ENCODE results near the gene SCARF2.
"Not testable (repeated sequence)": the region's sequence is repeated elsewhere in the genome, so short reads cannot be mapped to it uniquely, and the experiment has no call there.

Gene SCARF2

DNA sequence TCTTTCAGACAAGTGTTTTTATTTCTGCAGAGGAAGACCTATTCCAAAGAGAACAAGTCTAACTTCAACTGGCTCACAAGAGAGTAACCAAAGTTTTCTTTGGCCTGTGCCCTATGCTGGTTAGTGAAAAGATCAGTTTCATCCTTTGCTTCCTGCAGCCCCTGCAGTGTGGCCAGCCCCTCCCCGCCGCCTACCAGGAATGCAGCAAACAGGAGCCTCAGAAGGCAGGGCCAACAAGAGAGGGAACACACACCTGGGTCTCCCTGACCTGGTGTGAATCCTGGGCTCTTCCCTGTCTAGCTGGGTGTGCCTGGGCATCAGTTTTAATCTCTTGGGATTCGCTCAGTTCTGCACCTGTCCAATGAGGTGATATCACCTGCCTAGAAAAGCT is 21.5 kb upstream of the SCARF2 start:
- no peak for DNase-seq

DNA sequence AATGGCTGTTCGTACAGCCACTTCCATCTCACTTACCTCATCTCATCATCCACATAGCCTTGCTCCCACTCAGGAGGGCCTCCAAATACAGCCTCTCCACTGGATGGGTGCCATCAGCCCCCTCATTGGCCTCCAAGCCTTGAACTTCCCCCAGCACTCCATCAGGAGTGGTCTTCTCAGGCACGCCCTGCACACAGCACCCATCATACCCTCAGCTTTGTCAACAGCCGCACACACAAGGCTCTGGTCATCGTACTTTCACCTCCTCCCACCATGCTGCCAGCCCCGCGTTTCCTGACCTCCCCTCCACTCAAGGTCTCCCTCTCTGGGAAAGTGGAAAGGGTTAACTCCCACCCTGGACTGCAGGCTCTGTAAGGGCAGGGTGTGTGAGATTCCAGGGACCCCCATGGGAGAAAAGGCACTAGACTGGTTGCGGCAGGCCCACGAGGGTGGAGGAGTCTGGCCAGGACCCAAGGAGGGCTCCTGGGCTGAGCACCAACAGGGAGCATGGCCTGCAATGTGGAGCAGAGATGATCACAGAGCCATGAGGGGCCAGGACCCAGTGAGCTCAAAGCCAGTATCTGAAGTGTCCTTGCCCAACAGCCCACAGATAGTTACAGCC is 21.0 kb upstream of the SCARF2 start:
- DNase-seq, result no peak

DNA sequence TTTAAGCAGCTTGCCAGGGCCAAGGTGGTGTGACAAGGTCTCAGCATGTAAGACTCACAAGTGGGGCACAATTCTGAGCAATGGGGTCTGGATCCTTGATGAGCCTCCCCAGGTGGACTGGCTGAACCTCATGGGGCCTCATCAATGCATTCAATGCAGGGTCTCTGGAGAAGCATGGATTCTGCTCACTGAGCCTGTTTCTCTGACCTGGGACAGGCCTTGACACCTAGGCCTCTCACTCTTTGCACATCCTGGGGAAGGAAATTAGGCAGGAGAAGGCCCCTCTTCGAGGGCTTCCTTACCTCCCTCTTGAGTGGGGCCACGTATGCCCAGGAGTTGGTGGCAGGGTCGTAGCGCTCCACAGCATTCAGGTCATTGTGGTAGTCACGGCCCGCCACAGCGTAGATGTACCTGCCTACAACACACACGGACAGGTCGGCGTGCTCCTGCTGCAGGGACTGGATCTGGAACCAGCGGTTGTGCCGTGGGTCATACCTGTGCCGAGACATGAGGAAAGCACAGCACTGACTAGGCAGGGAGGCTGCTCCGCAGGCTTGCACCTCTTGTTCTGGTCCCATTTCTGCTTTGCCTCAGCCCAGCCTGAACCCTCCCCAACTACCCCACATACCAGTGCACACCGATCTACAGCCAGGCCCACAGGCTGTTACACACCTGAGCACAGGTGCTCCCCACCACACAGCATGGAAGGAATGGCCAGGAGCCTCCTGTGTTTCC is 20.0 kb upstream of the SCARF2 start:
- no peak for DNase-seq

DNA sequence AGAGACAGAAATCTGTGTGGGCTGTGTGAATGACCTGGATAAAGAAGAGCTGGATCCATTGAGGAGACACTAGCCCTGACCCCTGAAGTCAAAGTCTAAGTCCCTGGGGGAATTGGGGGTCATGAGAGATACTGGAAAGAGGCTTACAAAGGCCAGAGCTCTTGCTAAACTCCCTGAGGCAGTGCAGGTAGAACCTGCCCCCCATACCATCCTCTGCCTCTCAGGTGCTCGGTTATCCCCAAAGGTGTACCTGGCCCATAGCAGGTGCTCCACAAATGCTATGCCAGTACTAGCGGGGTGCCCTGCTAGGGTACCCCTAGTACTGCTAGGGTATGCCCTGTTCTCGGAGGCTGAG is 19.1 kb upstream of the SCARF2 start:
- no peak for DNase-seq

DNA sequence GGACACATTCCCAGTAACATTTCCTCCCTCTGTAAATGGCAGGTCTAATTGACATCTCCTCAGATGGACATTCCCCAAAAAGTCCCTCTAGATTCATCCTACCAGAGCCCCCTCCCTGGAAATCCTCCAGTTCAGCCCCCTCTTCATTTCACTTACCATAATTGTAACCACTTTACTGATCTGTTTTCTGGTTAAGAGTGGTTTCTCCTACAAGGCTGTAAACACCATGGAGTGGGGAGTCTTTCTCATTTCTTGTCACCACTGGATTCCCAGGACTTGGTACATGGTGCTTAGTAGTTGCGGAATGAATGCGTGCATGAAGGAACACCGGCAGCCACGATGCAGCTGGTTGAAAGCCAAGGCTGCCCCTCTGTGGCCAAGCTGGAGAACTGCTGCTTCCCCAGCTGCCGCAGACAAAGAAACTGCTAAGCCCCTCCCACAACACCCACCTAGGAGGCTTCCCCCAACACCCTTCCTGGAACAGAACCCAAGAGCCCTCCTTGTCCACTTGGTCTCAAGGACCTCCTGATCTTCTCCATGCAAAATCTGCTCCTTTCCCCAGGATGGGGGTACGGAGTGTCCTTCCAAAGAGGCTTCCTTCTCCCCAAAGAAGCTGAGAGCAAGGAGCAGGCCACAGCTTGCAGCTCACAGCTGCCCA is 18.6 kb upstream of the SCARF2 start:
- DNase-seq, result peak; percentile 54

DNA sequence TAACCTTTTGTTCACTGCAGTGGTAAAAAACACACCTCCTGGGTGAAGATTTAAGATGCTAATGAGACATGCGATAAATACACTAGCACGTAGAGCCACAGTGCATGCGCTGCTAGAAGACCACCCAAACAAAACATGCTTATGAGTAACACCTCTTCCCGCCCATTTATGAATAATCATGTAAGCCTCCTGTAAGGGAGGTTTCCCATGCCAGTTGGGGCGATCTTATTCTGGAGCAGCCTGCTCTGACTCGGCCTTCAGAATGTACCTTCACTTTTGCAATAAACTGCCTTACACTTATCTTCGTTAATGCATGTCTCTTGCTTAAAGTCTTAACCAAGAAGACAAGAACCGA is 18.1 kb upstream of the SCARF2 start:
- no peak for DNase-seq

DNA sequence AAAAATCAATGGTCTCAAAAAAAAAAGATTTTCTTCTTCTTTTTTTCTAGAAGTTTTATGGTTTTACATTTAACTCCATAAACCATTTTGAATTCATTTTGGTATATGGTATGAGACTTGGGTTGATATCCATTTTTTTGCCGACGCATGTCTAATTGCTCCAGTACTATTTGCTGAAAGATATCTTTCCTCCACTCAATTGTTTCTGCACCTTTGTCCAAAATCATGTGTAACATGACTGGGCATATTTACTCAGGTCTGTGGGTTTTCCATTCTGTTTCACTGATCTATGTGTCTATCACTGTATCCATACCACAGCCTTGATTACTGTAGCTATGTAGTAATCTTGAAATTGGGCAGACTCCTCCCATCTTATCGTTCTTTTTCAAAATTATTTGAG is 15.6 kb upstream of the SCARF2 start:
- no peak for DNase-seq

DNA sequence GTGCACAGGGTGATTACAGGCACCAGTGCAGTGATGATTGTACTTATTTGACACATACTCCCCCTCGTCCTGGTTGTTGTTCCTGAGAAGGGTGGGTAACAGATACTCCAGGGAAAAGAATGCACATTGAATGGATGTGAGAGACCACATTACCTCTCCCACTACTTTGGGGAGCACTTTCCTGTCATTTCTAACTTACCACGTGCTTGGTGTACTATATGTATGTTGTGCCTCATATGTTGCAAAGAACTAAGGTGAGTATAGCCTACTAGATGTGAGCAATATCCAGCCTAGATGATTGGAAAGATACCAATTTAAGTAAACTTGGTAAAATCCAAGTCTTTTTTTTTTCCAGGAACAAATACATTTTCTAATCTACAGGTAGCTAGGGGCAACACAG is 14.3 kb upstream of the SCARF2 start:
- no peak for DNase-seq

DNA sequence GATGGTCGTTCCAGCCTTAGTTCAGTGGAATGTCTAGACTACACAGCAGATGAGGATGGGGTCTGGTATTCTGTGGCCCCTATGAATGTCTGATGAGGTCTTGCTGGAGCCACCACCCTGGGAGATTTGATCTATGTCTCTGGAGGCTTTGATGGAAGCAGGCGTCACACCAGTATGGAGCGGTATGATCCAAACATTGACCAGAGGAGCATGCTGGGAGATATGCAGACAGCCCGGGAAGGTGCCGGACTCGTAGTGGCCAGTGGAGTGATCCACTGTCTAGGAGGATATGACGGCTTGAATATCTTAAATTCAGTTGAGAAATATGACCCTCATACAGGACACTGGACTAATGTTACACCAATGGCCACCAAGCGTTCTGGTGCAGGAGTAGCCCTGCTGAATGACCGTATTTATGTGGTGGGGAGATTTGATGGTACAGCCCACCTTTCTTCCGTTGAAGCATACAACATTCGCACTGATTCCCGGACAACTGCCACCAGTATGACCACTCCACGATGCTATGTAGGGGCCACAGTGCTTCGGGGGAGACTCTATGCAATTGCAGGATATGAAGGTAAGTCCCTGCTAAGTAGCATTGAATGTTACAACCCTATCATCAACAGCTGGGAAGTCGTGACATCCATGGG is 13.6 kb upstream of the SCARF2 start:
- DNase-seq, result not testable (repeated sequence)

DNA sequence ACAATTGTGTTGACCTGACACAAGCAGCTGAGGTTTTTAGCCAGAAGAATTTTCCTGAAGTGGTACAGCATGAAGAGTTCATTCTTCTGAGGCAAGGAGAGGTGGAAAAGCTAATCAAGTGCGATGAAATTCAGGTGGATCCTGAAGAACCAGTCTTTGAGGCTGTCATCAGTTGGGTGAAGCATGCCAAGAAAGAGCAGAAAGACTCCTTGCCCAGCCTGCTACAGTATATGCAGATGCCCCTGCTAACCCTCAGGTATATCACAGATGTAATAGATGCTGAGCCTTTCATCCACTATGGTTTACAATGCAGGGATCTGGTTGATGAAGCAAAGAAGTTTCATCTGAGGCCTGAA is 12.9 kb upstream of the SCARF2 start:
- DNase-seq, result no peak

DNA sequence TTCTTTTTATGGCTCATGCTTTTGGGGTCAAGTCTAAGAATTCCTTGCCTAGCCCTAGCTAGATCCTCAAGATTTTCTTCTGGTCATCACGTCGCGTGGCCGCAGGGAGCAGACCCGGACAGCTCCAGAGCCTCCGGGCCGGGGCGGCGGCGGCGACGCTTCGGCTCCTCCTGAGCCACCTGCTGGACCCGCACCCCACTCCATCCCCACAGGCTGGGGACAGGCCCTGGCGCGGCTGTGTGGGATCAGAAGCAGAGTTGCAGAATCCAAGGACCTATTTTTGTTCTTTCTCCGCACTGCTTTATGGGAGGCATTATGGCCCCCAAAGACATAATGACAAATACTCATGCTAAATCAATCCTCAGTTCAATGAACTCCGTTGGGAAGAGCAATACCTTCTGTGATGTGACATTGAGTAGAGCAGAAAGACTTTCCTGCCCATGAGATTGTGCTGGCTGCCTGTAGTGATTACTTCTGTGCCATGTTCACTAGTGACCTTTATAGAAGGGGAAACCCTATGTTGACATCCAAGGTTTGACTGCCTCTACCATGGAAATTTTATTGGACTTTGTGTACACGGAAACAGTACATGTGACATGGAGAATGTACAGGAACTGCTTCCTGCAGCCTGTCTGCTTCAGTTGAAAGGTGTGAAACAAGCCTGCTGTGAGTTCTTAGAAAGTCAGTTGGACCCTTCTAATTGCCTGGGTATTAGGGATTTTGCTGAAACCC is 12.4 kb upstream of the SCARF2 start:
- no peak for DNase-seq

DNA sequence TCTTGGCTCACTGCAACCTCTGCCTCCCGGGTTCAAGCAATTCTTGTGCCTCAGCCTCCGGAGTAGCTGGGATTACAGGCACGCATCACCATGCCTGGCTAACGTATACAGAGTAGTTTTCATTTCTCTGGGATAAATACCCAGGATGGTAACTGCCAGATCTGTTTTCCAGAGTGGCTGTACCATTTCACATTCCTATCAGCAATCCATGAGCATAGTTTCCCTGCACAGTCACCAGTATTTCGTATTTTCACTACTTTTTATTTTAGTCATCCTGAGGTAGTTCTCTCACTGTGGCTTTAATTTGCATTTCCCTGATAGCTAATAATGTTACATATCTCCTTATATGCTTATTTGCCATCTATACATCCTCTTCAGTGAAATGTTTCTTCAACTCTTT is 11.0 kb upstream of the SCARF2 start:
- no peak for DNase-seq

DNA sequence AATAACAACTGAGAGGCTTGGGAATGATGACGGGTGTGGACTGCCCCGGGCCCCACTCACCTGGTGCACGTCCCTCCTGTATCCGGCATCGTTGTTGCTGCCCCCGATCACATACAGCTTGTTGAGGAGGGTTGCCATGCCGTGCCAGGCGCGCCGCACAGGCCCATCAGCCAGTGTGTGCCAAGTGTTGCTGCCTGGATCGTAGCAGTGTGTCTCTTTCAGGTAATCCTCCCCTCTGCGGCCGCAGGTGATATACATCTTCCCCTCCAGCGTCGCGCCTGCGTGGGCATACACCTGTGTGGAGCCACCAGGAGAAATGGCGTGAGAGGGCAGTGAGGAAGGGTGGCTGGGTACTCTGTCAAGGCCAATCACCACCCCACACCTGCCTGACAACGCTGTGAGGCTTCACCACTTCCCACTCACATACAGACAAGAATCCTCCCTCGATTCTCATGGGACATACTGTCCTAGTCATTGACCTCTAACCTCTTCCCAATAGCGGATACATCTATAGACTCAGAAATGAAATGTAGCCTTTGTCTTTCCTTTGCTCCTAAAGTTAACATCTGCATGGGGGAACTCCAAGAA is 8.9 kb upstream of the SCARF2 start:
- no peak for DNase-seq

DNA sequence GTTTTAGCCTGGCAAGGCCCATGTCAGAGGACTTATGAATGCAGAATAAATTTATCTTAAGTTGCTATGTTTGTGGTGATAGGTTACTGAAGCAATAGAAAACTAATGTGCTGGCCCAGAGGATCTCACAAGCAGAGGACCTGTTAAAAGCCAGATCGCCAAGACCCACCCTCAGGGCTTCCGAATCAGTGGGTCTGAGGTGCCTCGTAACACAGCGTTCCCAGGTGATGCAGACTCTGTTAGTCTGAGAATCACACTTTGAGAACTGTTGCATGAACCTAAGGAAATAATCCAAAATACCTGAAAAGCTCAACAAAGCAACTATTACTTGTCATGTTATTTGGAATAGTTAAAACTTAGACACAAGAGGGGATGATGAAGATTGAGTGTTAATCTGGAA is 6.7 kb upstream of the SCARF2 start:
- DNase-seq, result no peak

DNA sequence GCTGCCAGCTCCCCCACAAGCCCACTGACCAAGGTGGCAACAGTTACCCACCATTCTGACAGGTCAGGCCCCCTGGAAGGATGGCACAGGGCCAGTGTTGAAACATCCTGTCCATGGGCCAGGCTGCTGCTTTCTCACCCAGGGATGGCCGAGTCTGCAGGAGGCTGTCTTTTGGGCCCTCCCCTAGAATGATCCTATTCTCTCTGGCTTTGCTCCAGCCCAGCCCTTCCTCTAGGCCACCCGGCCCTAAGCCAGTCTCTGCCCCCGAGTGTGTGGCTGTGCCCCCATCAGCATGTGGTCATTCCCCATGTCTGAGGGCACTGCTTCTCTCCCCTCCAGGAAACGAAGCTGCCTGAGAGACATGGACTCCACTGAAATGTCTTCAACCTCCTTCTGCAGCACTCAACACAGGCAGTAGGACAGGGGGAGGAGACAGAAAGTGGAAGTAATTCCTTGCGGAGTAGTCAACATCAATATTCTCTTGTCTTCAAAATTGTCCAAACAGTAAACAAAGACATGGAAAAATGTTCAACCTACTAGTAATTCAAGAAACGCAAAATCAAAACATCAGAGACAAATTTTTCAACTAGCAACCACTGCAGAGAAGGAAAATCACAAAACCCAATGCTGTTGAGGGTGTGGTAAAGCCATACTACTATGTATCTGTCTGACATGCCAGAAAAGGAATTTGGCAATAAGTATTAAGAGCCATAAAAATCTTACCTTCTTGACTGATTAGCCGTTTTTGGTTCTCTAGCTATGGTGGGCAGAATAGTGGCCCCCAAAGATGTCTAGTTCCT is 5.1 kb upstream of the SCARF2 start:
- no peak for DNase-seq

DNA sequence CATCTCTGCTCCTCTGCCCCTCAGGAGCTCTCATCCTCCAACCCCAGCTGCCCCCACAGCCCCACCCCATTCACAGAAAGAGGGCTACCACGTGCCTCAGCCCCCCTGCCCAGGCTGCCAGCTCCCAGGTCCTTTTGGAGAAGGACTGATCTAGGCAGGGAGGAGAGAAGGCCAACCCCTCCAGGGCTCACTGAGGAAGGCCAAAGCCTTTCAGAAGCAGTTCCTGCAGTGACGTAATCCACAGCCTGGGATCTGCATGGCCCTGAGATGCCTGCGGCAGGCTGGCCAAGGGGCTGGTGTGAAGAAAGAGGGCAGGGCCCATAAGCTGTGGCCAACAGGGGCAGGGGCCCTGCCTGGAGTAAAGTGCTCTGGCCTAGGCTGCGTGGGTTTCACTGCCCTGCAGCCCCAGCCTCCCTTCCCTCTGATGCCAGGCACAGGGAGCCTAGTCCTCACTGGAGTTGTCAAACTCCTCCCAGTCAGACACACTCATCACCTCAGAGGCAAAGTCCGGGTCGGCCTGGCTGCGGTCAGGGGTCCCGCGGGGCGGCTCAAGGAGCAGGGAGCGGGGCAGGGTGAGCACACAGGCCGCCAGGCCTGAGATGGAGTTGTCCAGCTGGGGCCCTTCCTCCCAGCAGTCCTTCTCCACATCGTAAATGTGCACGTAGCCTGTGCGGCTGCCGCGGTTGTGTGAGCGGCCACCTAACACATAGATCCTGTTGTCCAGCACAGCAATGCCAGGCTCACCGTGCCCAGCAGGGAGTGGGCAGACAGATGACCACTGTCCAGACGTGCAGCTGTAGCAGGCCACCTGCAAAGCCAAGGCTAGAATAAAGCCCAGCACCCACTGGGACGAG is 4.2 kb upstream of the SCARF2 start:
- no peak for DNase-seq

DNA sequence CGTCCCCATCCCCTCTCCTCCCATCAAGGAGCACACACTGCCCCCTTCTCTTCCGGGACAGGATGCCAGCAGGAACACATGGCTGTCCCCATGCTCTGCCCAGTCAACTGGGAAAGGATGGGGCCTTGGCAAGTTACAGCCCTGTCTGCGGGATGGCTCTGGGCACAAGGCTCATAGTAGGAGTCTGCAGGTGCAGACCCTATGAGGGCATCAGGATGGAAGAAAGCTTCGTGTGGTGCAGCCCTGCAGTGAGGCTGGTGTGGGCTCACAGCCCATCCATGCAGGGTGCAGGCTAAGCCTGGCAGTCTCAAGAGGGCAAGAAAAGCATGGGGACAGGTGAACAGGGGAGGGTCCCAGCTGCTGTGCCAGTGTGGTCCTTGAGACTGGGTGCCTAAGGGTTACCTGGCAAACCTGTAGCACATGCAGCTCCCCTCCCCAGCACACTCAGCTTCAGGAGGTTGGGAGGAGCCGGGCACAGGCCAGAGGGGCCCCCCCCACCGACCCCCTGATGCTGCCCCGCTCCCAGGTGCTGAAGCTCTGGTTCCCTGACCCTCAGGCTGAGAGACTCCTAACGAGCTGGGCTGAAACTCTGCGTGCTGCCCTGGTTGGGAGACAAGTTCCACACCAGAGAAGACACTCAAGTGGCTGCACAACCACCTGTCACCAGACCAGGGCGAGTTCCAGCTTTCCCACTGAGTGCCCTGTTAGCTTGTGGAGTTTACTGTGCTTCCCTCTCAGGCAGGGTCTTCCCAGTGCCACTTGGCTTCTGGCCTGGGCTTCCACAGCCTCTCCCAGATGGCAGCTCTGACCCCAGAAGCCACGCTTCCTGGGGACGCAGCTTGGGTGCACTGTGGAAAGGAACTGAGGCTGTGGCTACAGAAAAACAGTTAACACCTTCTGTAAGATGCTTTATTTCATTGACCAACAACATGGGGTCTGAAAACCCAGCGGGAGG is 3.3 kb upstream of the SCARF2 start:
- no peak for DNase-seq

DNA sequence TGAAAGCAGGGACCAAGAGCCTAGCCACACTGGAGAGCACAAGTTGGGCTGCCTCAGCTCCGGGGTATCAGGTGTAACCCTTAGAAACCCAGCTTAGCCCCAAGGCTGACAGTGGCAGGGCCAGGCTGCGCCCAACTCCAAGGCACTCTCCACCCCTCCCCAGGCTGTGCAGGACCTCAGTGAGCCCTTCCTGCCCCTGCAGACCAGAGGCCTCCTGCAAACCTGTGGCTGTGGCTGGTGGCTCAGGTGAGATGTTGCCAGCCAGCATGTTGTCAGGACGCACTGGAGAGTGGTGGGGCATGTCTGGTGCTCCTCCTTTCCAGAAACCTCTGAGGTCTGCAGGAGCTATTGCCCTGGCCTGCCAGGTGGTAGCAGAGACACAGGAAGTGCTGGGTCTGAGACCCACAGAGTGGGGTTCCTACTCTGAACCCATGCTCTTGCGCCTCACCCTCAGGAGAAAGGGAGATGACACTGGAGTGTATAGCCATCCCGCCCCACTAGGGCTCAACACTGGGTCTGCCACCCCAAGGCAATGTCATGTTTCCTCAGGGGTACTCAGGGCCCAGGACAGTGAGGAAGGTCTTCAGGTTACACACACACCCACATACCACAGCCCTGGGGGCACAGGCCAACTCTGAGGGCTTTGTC is 2.4 kb upstream of the SCARF2 start:
- no peak for DNase-seq

DNA sequence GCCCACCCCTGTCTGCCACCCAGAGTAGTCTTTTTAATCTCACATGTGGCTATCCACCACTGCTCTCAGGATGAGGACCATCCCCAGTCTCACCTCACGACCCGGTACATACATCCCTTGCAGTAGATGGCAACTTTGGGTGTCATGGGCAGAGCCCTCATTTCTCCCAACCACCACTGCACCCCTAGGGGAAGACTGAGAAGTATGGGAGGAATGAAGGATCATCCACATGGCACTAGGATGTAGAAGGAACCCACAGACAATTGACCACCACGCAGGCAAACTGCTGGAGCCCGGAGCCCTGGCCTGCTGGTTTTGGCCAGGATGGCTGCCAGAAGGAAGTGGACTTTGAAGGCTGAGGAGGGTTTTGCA is 1.9 kb upstream of the SCARF2 start:
- DNase-seq, result no peak
